H1 (cell line): ENCODE measurements around the gene PRF1.

Source experiments
- EP300 ChIP-seq, 2 experiments: IDR thresholded peaks; 1 replicate in 1 of 2; 2 replicates in 1 of 2; pipeline ENCODE4 v1.6.1; 2011 to 2012; ENCODE audit warnings: low read depth in 2 of 2, low read length in 2 of 2, mild to moderate bottlenecking in 2 of 2, borderline replicate concordance in 1 of 2, inconsistent platforms in 1 of 2, moderate library complexity in 1 of 2
- GABPA ChIP-seq: IDR thresholded peaks from 2 replicates; pipeline ENCODE4 v1.6.1; 2011; ENCODE audit warnings: mild to moderate bottlenecking, low read length, moderate library complexity, borderline replicate concordance; ENCODE audit not compliant: insufficient read depth
- JUN ChIP-seq: IDR thresholded peaks from 2 replicates; pipeline ENCODE4 v1.6.1; 2011; ENCODE audit warnings: low read depth, mild to moderate bottlenecking, improper control_type of control experiment, low read length
- JUND ChIP-seq: IDR thresholded peaks from 2 replicates; pipeline ENCODE4 v1.6.1; 2011; ENCODE audit warnings: mild to moderate bottlenecking, improper control_type of control experiment, low read length
- POLR2A ChIP-seq, 2 experiments: IDR thresholded peaks; 1 replicate in 1 of 2; 2 replicates in 1 of 2; pipeline ENCODE4 v1.6.1; 2011; ENCODE audit warnings: low read depth in 2 of 2, low read length in 2 of 2, mild to moderate bottlenecking in 2 of 2; ENCODE audit errors: control extremely low read depth in 1 of 2
- POLR2AphosphoS5 ChIP-seq: IDR thresholded peaks from 2 replicates; pipeline ENCODE4 v1.6.1; 2011; ENCODE audit warnings: low read depth, low read length
- RAD21 ChIP-seq, 2 experiments: IDR thresholded peaks in 1 of 2; conservative IDR thresholded peaks in 1 of 2; 2 replicates each; pipeline ENCODE4 v1.6.1; 2011; ENCODE audit warnings: low read depth in 2 of 2, low read length in 2 of 2, improper control_type of control experiment in 1 of 2, inconsistent platforms in 1 of 2, mild to moderate bottlenecking in 1 of 2, moderate library complexity in 1 of 2
- TF ChIP-seq, protein P1 (sequence below), 3 experiments: IDR thresholded peaks; 1 replicate in 2 of 3; 2 replicates in 1 of 3; pipeline versions ENCODE4 v1.5.1 to v1.6.1; 2011; ENCODE audit warnings: low read length in 3 of 3, mild to moderate bottlenecking in 3 of 3, inconsistent platforms in 2 of 3, low read depth in 1 of 3, moderate library complexity in 1 of 3; ENCODE audit not compliant: insufficient read depth in 1 of 3; ENCODE audit errors: control extremely low read depth in 1 of 3

DNA sequence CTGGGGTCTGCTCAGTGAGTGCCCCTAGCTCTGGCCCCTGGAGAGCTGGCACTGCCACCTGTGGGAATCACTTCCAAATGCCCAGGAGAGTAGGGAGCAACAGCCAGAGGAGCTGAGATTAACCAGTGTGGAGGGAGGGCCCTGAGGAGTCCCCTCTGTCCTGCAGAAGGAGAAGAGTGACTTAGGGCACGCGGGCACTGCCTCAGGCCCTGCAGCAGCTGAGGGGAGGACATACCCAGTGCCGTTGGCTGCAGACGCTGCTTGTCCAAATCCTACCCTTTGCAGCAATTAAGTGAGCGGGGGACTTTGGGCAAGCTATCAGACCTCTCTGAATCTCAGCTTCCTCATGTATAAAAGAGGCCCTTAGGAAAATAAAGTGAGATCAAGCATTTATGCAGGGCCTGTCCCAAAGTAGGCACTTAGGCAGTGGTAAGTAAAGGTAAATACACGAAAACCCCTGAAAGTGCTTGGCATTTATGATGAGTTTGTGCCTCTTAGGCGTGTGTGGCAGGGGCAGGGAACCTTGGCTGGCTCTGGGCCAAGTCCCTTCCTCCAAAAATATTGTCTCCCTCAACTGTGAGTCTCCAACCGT lies 16.9 kb downstream of the PRF1 start:
- TF ChIP-seq JUN (no peak), EP300 (IDR thresholded peaks at IDR 0.05; ENCODE audit: borderline replicate concordance in 1 of 2, low read depth in 2 of 2, low read length in 2 of 2) (no peak), RAD21 (IDR thresholded peaks at IDR 0.05 in 1 of 2, conservative IDR thresholded peaks at IDR 0.05 in 1 of 2; ENCODE audit: low read depth in 2 of 2, low read length in 2 of 2) (no peak), JUND (no peak), GABPA (no peak), POLR2A (IDR thresholded peaks at IDR 0.05; ENCODE audit: control extremely low read depth in 1 of 2, low read depth in 2 of 2, low read length in 2 of 2) (no peak), POLR2AphosphoS5 (no peak)
- TF ChIP-seq, protein P1, sequence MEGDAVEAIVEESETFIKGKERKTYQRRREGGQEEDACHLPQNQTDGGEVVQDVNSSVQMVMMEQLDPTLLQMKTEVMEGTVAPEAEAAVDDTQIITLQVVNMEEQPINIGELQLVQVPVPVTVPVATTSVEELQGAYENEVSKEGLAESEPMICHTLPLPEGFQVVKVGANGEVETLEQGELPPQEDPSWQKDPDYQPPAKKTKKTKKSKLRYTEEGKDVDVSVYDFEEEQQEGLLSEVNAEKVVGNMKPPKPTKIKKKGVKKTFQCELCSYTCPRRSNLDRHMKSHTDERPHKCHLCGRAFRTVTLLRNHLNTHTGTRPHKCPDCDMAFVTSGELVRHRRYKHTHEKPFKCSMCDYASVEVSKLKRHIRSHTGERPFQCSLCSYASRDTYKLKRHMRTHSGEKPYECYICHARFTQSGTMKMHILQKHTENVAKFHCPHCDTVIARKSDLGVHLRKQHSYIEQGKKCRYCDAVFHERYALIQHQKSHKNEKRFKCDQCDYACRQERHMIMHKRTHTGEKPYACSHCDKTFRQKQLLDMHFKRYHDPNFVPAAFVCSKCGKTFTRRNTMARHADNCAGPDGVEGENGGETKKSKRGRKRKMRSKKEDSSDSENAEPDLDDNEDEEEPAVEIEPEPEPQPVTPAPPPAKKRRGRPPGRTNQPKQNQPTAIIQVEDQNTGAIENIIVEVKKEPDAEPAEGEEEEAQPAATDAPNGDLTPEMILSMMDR (IDR thresholded peaks at IDR 0.05; ENCODE audit: control extremely low read depth in 1 of 3, insufficient read depth in 1 of 3, low read depth in 1 of 3, low read length in 3 of 3), result no peak
